ENCODE measurements around the gene CEBPA. TPM values are rescaled to one million over a fixed set of nuclear protein-coding genes. Genes with fewer than 3 reads are reported as not detected.

The CEBPA gene
- total RNA-seq, 1 donor from 2014 or later, result 2.3 TPM

GRCh38 chr19:33278023-33278402 lies 24.3 kb downstream of the CEBPA start:
- intact Hi-C loops (cut with DNase I), result no loop called here
- no peak for DNase-seq (ENCODE audit: low spot score)

DNA sequence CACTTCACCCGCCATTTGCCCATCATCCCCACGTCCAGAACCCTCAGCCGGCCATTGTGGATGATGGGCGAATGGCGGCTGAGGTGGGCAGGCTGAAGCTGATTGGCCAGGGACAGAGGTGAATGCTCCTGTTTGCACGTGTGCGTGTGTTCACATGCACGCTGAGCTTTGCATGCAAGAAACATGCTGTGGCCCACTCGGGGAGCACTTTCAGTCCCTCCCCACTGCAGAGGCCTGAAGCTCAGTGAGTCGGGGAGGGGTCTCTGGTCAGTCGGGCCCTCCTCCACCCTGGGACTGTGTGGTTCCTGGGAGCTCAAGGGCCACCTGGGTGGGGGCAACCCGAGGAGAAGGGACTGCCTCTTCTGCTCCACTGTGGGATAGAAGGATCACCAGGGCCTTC lies 24.9 kb downstream of the CEBPA start:
- DNase-seq (ENCODE audit: low spot score), result no peak

GRCh38 chr19:33275933-33276619 lies 26.3 kb downstream of the CEBPA start:
- no peak for DNase-seq (ENCODE audit: low spot score)
- intact Hi-C loops (cut with DNase I), result no loop called here

More for the DNA sequence above, 24.9 kb downstream of the CEBPA start:
- intact Hi-C loops (cut with DNase I), result no loop called here

- intact Hi-C loops (cut with DNase I), result no loop called here
- DNase-seq (ENCODE audit: low spot score), result no peak
These were observed 26.8 kb downstream of the CEBPA start for GRCh38 chr19:33275559-33275932.

DNA sequence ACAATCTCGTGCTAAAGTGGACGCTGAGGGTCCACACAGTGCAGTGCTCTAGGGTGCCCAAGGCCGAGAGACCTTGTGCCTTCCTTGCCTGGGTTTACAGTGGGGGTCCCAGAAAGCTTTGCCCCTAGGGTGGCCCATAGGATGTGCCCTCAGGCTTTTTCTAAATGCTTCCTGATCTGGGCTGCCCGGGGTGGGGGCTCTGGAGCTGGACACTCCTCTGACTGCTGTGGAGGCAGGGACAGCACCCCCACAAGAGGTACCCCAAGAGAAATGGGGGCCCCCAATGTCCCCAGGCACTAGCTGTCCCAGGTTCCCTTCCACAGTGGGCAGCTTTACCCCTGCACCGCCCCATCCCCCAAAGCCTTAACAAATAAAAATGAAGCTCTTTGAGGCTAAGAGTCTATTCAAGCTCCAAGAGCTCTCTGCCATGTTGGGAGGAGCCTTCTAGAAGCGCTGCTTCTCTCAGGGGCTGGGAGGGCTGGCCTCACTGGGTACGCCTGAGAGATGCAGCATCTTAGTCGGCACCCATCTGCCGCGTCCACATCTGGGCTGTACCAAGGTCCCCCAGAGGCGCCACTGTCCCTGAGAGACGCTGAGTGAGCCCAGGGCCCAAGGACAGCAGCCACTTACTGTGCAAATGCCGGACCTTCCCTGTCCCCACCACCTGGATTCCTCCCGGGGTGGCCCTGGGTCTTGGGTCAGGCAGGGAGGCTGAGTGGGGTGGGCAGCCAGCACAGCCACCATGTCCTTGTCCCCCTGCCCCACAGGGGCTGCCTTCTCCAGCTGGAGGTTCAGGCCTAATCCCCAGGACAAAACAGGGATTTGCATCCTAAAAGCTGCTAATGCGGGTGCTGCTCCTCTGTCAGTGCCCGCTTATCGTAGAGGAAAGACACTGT lies 27.4 kb downstream of the CEBPA start:
- no peak for DNase-seq (ENCODE audit: low spot score)
- intact Hi-C loops (cut with DNase I), result no loop called here

- DNase-seq (ENCODE audit: low spot score), result no peak
- intact Hi-C loops (cut with DNase I), result no loop called here
These were observed 28.3 kb downstream of the CEBPA start for GRCh38 chr19:33273881-33274662.

DNA sequence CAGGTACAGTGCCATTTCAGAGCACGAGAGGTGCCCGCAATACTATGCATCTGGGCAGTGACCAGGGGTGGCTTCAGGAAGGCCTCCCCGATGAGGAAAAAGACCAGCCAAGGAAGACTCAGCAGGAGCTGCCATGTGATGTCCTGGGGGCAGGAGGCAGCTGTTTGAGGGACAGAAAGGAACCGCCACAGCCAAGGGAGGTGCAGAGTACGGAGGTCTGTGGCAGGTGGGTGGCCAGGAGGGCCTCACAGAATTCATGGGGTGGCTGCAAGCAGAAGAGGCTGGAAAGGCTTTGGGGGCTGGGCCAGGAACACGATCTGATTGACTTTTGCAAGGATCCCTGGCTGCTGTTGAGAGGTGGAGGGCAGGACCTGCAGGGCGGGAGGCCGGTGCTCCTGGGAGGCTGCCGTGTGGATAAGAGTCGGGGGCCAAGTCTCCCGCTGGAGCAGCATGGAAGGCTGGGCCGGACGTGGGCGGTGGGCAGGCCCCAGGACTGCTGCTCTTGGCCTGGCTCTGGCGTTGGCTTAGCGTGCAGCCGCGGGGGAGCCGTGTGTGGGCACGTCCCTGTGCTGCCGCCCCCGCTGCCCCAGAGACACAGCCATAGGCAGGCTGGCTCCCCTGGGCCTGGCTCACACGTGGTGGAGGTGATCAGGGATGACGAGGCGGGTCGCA lies 29.1 kb downstream of the CEBPA start:
- intact Hi-C loops (cut with DNase I), result no loop called here
- no peak for DNase-seq (ENCODE audit: low spot score)

GRCh38 chr19:33271246-33272021 lies 30.9 kb downstream of the CEBPA start:
- intact Hi-C loops (cut with DNase I), result no loop called here
- DNase-seq (ENCODE audit: low spot score), result no peak

DNA sequence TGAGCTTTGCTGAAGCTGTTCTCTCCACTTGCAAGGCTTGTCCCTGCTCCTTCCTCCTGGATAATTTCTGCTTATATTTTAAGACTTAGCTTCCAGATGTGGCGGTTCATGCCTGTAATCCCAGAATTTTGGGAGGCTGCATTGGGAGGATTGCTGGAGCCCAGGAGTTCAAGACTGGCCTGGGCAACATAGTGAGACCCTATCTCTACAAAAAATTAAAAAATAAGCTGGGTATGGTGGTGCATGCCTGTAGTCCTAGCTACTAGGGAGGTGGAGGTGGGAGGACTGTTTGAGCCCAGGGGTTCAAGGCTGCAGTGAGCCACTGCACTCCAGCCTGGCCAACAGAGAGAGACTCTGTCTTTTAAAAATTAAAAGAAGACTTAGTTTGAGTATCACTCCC lies 31.6 kb downstream of the CEBPA start:
- DNase-seq (ENCODE audit: low spot score), result no peak
- intact Hi-C loops (cut with DNase I), result no loop called here

GRCh38 chr19:33269016-33269415 lies 33.3 kb downstream of the CEBPA start:
- intact Hi-C loops (cut with DNase I), result no loop called here
- no peak for DNase-seq (ENCODE audit: low spot score)

GRCh38 chr19:33268162-33268991 lies 34.0 kb downstream of the CEBPA start:
- DNase-seq (ENCODE audit: low spot score), result no peak

GRCh38 chr19:33267706-33268105 lies 34.6 kb downstream of the CEBPA start:
- intact Hi-C loops (cut with DNase I), result no loop called here
- no peak for DNase-seq (ENCODE audit: low spot score)

More at GRCh38 chr19:33268162-33268991, 34.0 kb downstream of the CEBPA start:
- intact Hi-C loops (cut with DNase I), result no loop called here

- DNase-seq (ENCODE audit: low spot score), result no peak
- intact Hi-C loops (cut with DNase I), result no loop called here
These were observed 35.3 kb downstream of the CEBPA start for GRCh38 chr19:33266974-33267484.

DNA sequence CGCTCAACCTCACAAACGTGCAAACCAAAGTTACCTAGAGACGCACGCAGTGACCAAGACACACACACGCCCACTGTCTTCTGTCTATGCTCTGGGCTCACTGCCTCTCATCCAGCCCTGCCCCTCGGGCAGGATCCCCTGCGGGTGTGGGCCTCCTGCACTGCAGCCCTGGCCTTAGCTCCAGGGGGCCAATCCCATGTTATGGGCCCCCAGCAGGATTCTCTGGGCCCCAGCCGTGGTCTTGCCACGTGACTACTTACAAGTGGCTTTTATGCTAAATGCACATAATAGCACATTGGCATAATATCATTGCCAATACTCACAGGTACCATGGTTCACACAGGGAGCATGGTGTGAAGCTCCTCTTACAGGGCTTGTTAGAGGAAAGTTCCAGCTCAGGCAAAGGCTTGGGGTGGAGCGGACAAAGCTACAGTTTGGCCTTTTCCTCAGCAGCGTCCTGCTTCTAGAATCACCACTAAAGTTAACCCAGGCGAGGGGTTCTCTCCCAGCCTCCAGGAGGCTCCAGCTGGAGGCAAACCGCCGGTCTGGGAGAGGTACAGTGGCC lies 37.4 kb downstream of the CEBPA start:
- no peak for DNase-seq (ENCODE audit: low spot score)
- intact Hi-C loops (cut with DNase I), result no loop called here

DNA sequence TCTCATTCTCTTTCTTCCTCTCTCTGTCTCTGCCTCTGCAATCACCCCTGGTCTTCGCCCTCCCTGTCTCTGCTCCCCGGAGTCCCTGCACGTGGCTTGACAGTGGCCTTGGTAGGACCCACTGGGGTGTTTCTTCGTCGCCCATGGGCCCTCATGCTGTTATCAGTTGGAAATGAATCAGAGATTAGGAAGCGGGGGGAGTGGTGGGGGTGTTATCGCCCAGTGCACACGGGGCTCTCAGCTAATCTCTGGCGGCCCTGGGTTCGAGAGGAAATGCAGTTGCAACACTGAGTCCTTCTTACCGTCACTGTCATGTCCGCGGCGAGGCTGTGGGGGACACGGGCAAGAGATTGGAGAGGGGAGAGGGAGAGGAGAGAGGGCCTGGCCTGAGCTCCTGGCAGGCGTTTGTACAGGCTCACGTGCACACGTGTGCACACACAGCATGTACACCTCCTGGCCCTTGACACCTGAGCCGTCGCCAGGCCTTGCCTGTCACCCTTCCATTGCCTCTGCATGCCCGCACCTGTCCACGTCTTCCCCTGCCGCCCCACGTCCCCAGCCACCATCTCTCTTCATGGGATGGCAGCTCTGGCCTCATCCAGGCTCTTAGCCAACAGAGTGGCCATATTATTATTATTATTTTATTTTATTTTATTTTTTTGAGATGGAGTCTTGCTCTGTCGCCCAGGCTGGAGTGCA lies 38.9 kb downstream of the CEBPA start:
- intact Hi-C loops (cut with DNase I), result no loop called here

DNA sequence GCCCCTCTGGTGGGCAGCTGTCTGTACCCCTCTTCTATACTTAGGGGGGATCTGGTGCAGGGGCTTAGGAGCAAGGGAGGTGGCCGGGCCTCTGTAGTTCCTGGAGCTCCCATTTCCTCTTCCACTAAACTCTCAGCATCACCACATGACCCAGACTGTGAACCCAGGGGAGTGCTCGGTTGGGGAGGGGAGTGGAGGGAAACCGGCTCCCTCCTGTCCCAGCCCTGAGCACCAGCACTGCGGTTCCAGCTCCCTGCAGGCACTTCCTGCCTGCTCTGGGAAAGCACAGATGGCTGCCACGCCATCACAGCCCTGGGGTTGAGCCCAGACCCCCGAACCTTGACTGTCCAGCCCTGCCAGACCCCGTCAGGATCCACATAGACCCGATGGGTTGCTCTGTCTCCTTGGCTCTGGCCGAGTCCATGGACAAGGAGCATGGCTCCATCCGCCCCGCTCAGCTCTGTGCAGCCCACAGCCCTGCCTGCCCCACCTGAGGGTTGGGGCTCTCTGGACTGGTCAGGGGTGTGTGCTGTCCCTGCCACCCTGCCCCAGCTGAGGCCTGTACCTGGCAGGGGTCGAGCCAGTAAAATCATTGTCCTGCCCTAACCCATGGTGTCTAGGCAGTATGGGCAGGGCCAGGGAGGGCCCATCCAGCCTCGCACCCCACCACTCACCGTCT lies 40.7 kb downstream of the CEBPA start:
- intact Hi-C loops (cut with DNase I), result no loop called here
- DNase-seq (ENCODE audit: low spot score), result no peak

More for the DNA sequence above, 38.9 kb downstream of the CEBPA start:
- DNase-seq (ENCODE audit: low spot score), result no peak
